Measurements from ENCODE around the gene PDE3A.

PDE3A gene

GRCh38 chr12:20585055-20585625, 216.8 kb downstream of the PDE3A start:
- TF ChIP-seq, protein P1, sequence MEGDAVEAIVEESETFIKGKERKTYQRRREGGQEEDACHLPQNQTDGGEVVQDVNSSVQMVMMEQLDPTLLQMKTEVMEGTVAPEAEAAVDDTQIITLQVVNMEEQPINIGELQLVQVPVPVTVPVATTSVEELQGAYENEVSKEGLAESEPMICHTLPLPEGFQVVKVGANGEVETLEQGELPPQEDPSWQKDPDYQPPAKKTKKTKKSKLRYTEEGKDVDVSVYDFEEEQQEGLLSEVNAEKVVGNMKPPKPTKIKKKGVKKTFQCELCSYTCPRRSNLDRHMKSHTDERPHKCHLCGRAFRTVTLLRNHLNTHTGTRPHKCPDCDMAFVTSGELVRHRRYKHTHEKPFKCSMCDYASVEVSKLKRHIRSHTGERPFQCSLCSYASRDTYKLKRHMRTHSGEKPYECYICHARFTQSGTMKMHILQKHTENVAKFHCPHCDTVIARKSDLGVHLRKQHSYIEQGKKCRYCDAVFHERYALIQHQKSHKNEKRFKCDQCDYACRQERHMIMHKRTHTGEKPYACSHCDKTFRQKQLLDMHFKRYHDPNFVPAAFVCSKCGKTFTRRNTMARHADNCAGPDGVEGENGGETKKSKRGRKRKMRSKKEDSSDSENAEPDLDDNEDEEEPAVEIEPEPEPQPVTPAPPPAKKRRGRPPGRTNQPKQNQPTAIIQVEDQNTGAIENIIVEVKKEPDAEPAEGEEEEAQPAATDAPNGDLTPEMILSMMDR (IDR thresholded peaks at IDR 0.05): no peak

- TF ChIP-seq, protein P1 (IDR thresholded peaks at IDR 0.05): no peak
These were observed 217.6 kb downstream of the PDE3A start for GRCh38 chr12:20585913-20586312.

GRCh38 chr12:20588042-20588441, 219.7 kb downstream of the PDE3A start:
- TF ChIP-seq, protein P1 (IDR thresholded peaks at IDR 0.05): no peak

DNA sequence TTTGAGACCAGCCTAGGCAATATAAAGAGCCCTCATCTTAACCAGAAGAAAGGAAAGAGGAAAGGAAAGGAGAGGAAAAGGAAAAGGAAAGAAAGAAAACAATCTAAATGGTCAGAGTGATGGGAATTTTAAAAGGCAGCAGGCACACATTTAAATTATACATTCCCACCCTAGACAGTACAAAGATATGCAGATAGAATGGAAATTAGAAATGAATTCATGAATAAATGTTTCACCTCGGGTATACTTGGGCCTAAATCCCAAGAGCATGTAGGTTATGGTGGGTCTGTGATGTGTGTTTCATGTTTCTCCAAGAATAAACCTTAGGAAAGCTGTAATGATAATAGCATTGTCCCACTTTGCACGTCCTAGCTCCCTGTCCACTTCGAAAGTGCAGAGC, 222.2 kb downstream of the PDE3A start:
- TF ChIP-seq, protein P1 (IDR thresholded peaks at IDR 0.05): no peak

DNA sequence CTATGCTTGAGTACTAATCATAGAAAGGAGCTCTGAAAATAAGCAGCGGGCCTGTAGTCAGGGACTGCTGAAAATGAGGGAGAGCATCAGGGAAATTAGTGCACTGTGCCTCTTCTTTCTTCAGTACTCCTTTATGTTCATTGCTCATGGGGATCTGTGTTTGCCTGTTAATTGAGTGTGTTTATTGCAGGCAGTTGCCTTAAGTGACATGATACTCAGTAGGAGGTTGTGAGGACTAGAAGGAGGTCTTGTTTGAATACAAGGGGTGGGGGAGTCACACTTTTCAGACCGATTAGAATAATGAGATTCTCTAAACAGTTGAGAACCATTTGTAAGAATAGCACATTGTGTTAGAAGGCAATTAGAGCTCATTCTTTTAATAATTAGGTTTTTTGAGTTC, 224.2 kb downstream of the PDE3A start:
- TF ChIP-seq, protein P1 (IDR thresholded peaks at IDR 0.05): no peak

DNA sequence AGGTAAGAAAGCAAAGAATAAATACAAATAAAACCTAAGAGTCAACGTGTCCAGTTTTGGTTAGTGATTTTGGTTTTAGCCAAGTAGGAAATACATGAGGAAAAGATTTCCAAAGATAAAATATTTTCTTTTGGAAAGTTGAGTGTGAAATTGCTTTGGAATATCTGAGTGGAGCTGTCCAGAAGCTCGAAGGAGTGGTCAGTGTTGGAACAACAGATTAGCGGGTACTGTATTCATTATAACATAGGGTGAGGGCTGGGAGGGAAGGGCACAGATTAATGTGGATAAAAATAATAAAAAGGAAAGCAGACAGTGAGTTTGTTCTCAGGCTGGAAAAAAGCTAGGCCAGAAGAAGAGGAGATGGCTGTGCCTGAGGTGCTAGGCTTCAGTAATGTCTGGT, 225.3 kb downstream of the PDE3A start:
- TF ChIP-seq, protein P1 (IDR thresholded peaks at IDR 0.05): no peak

DNA sequence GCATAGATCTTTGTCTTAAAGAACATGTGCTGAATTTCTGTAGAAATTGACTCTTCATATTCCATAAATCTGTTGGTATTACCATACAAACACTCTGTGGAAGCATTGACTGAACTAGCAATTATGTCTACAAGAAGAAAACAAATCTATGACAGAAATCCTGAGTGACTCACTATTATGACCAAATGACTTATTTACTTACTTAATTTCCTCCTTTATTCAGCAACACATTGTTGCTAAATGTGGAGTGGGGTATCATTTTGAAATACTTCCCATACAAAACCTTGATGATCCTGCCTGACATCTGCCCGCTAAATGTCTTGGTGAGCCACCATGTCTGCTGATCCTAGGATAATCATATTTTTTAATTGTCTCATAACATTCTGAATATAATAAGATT, 227.7 kb downstream of the PDE3A start:
- TF ChIP-seq, protein P1 (IDR thresholded peaks at IDR 0.05): no peak

DNA sequence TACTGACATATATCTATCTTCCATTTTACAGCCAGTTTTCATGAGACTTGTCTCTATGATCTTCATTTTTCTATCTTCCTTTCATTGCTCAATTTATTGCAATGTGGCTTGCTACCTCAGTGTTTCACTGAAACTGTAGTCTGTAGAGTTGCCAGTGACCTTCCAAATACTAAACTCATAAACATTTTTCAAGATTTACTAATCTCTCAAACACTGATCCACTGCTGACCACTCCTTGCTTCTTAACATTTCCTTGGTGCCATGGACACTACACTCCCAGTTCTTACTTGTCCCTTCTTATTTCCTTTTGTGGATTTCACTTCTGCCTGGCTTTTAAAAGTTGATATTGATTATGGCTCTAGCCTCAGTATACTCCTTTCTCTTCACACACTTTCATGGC, 231.4 kb downstream of the PDE3A start:
- TF ChIP-seq, protein P1 (IDR thresholded peaks at IDR 0.05): no peak

Measured in LNCAP (cell line).